Cardiac muscle cell (in vitro differentiated cells and primary cell): ENCODE data around the gene CEP170B. TPM values are rescaled to one million over a fixed set of nuclear protein-coding genes. Genes with fewer than 3 reads are reported as not detected.

Experiments
- DNase-seq, 2 donors: peaks; one replicate each; pipeline versions ENCODE4 v3.0.0 to v3.0.0-alpha.2; 2010 to 2017; ENCODE audit warnings: low read depth in 1 of 2, low spot score in 1 of 2
- H3K27ac ChIP-seq: fragments of 200-600 bp; sonication (generic); 2 replicates; pipeline ENCODE4 v1.5.1; 2016
- H3K27me3 ChIP-seq: fragments of 200-600 bp; sonication (generic); 2 replicates; pipeline ENCODE4 v1.6.0; 2016; ENCODE audit warnings: control low read depth
- H3K36me3 ChIP-seq: fragments of 200-600 bp; sonication (generic); 2 replicates; pipeline ENCODE4 v1.5.1; 2016; ENCODE audit warnings: control low read depth
- H3K4me1 ChIP-seq: fragments of 200-600 bp; sonication (generic); 2 replicates; pipeline ENCODE4 v1.8.1; 2017; ENCODE audit warnings: low read depth, mild to moderate bottlenecking, mixed run types
- H3K4me3 ChIP-seq: fragments of 200-600 bp; sonication (generic); 2 replicates; pipeline ENCODE4 v1.5.1; 2016; ENCODE audit warnings: mild to moderate bottlenecking
- H3K9me3 ChIP-seq: fragments of 200-600 bp; sonication (generic); 2 replicates; pipeline ENCODE4 v1.5.1; 2017; ENCODE audit warnings: low read depth, mild to moderate bottlenecking, control low read depth
- polyA plus RNA-seq: library from polyadenylated mRNA; unstranded; fragments of >200 nt; fragmentation: Nextera tagmentation; extraction: Ambion mirVana; gene quantifications from 2 replicates; pipeline ENCODE4 v1.2.1, GENCODE V29; 2016
- total RNA-seq: library from RNA; depleted of rRNA; stranded (reverse); fragments of >200 nt; gene quantifications from 2 replicates; pipeline ENCODE4 v1.2.3, GENCODE V29; 2016
- TF ChIP-seq, protein P1 (sequence below): IDR thresholded peaks from 2 replicates; pipeline ENCODE4 v1.5.1; 2012; ENCODE audit warnings: low read depth, mild to moderate bottlenecking, low read length

Gene CEP170B
- total and polyA plus RNA-seq, 2 experiments from 2014 or later, result 8.3 to 39.5 TPM

DNA sequence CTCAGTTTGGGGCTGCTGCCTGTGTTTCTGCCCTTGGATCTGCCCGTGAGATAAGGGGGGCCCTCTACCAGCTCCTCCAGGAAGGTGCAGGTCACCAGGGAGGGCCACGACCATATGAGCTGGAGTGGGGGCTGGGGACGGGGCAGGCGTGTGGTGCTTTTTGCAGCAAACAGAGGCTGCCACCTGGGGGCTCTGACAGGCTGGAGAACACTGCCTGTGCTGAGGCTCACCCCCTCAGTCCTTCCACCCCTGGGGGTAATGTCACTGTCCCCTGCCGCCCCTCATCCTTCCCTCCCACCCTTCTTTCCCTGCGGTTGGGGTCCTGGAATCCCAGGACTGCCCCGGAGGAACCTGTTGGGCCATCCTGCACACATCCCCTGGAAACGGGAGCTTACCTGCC lies 62.8 kb downstream of the CEP170B start:
- no peak for DNase-seq
- Histone ChIP-seq H3K4me1 (peaks cover 41% of the 10 kb centered on the region), H3K36me3 (no peaks in the 10 kb centered on the region), H3K27me3 (peaks cover 28% of the 10 kb centered on the region), H3K4me3 (no peak overlapping the region), H3K27ac (no peak overlapping the region), H3K9me3 (no peaks in the 10 kb centered on the region)
- TF ChIP-seq, protein P1, sequence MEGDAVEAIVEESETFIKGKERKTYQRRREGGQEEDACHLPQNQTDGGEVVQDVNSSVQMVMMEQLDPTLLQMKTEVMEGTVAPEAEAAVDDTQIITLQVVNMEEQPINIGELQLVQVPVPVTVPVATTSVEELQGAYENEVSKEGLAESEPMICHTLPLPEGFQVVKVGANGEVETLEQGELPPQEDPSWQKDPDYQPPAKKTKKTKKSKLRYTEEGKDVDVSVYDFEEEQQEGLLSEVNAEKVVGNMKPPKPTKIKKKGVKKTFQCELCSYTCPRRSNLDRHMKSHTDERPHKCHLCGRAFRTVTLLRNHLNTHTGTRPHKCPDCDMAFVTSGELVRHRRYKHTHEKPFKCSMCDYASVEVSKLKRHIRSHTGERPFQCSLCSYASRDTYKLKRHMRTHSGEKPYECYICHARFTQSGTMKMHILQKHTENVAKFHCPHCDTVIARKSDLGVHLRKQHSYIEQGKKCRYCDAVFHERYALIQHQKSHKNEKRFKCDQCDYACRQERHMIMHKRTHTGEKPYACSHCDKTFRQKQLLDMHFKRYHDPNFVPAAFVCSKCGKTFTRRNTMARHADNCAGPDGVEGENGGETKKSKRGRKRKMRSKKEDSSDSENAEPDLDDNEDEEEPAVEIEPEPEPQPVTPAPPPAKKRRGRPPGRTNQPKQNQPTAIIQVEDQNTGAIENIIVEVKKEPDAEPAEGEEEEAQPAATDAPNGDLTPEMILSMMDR, result no peak

DNA sequence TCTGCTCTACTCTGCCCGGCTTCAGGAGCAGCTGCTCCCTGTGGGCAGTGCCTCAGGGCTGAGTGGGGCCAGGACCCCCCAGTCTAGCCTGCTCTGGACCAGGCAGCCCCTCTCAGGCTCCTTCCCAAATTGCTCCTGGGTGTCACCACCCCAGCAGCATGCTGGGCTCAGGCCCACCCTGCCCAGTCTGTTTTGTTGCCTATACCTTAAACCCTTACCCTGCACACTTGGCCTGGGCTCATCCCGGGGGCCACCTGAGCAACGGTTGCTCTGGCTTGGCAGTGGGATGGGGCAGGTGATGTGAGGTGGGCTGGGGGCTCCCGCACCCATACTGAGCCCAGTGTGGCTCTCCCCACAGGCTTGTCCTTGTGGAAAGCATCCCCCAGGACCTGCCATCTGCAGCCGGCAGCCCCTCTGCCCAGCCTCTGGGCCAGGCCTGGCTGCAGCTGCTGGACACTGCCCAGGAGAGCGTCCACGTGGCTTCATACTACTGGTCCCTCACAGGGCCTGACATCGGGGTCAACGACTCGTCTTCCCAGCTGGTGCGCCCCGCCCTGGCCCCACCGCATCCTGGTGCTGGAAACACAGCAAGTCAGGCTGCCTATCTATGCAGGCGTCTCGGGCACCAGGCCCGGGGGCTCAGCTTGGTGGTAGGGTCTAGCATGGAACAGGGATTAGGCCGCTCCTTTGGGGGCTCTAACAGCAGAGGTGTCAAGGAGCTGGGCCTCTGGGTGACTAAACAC lies 63.5 kb downstream of the CEP170B start:
- Histone ChIP-seq H3K4me1 (peaks cover 42% of the 10 kb centered on the region), H3K27ac (no peak overlapping the region), H3K27me3 (peaks cover 33% of the 10 kb centered on the region), H3K36me3 (no peaks in the 10 kb centered on the region), H3K4me3 (no peak overlapping the region), H3K9me3 (no peaks in the 10 kb centered on the region)
- TF ChIP-seq, protein P1, result no peak
- DNase-seq, result no peak

DNA sequence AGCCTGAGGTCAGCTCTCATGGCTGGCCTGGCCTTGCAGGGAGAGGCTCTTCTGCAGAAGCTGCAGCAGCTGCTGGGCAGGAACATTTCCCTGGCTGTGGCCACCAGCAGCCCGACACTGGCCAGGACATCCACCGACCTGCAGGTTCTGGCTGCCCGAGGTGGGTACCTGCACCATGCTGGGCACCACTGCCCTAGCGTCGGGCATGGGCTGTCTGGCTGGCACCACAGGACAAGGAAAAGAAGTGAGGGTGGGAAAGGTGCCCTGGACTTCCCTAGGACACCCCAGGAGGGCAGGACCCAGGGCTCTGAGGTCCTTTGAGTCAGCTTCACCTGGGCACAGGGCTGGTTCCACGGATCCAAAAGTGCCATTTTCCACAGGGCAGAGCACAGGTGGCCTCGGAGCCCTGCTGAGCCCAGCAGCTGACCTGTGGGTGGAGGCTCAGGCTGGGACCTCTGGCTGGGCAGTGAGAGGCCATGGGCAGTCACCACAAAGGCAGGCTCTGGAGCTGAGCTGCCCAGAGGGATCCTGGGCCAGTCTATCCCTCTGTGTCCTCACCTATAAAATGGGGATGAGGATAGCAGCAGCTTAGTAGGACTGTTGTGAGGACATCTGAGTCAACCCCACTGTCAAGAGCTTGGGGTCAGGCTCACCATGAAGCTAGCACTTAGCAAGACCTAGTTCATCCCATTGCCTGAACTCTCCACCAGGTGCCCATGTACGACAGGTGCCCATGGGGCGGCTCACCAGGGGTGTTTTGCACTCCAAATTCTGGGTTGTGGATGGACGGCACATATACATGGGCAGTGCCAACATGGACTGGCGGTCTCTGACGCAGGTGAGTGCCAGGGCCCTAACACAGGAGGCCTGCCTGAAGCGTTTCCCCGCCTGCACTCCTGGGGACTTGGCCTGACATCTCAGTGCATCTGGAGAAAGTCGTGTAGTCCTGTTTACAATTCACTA lies 64.5 kb downstream of the CEP170B start:
- H3K36me3 ChIP-seq, result no peaks in the 10 kb centered on the region
- H3K27ac ChIP-seq, result no peak overlapping the region
- H3K4me1 ChIP-seq, result peaks cover 42% of the 10 kb centered on the region
- peaks cover 42% of the 10 kb centered on the region for H3K27me3 ChIP-seq
- DNase-seq, result no peak
- H3K4me3 ChIP-seq, result no peak overlapping the region
- H3K9me3 ChIP-seq, result no peaks in the 10 kb centered on the region
- TF ChIP-seq, protein P1, result no peak

DNA sequence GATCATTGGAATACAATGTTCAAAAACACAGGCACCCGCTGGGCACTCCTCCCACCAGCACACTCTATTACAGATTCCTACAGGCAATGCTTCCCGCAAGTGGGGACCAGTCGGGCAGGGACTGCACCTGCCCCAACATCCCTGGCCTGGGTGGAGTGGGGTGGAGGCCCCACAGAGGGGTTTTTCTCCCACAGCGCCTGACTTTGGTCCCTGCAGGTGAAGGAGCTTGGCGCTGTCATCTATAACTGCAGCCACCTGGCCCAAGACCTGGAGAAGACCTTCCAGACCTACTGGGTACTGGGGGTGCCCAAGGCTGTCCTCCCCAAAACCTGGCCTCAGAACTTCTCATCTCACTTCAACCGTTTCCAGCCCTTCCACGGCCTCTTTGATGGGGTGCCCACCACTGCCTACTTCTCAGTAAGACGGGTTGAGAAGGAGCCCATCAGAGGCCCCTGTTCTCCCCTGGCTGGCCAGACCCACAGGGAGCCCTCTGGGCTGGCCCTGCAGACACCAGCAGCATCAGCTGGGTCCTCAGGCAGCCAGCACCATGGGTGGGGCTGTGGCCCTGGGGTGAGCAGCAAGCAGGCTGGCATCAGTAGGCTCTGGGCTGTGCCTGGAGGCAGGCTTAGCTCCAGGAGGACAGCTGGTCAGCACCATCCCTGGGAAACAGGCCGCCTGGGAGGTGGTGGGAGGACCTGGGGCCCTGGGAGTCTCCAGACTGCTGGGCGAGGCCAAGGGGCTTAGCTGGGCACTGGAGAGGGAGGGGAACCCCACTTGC lies 65.6 kb downstream of the CEP170B start:
- H3K4me1 ChIP-seq, result peaks cover 42% of the 10 kb centered on the region
- H3K27me3 ChIP-seq, result peaks cover 53% of the 10 kb centered on the region
- no peak overlapping the region for H3K27ac ChIP-seq
- no peaks in the 10 kb centered on the region for H3K36me3 ChIP-seq
- H3K9me3 ChIP-seq, result no peaks in the 10 kb centered on the region
- TF ChIP-seq, protein P1, result no peak
- no peak for DNase-seq
- no peak overlapping the region for H3K4me3 ChIP-seq

DNA sequence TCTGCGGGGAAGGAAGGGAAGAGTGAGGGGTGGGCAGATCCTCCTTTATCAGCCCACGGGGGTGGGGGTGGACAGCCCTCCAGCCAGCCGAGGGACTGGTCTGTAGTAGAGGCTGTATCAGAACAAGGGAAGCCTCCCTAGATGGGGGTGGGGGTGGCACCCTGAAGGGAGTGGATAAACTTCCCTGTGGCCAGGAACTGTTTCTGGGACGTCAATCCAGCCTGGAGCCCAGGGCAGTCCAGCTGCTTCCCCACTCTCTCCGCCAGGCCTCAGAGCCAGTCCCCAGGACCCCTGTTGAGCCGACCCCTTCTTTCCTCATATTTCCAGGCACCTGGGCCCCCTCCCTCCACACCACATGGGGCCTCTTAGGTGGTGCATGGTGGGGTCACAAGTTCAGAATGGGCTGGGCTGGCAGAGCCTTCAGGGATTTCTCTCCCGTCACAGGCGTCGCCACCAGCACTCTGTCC lies 66.3 kb downstream of the CEP170B start:
- Histone ChIP-seq H3K36me3 (no peaks in the 10 kb centered on the region), H3K4me1 (peaks cover 38% of the 10 kb centered on the region), H3K9me3 (no peaks in the 10 kb centered on the region), H3K27me3 (peaks cover 59% of the 10 kb centered on the region), H3K27ac (no peak overlapping the region), H3K4me3 (no peak overlapping the region)
- TF ChIP-seq, protein P1, result no peak
- no peak for DNase-seq
